Type B pancreatic cell (in vitro differentiated cells): ENCODE measurements around the gene COL23A1. TPM values are rescaled to one million over a fixed set of nuclear protein-coding genes. Genes with fewer than 3 reads are reported as not detected.

Experiments used
- DNase-seq: peaks from one replicate; pipeline ENCODE4 v3.0.0; 2021; ENCODE audit warnings: mixed read lengths; ENCODE audit not compliant: unreplicated experiment; ENCODE audit errors: extremely low spot score
- H3K27ac Mint-ChIP-seq: 2 replicates; pipeline ENCODE4 v1.8.0; 2021; ENCODE audit warnings: mild to moderate bottlenecking, mixed read lengths
- H3K27me3 Mint-ChIP-seq: 2 replicates; pipeline ENCODE4 v1.8.0; 2021; ENCODE audit warnings: mixed read lengths
- H3K36me3 Mint-ChIP-seq: 2 replicates; pipeline ENCODE4 v1.8.0; 2021; ENCODE audit warnings: mixed read lengths
- H3K4me1 Mint-ChIP-seq: one replicate; pipeline ENCODE4 v1.8.0; 2021; ENCODE audit warnings: mixed read lengths; ENCODE audit not compliant: unreplicated experiment
- H3K4me3 Mint-ChIP-seq: 2 replicates; pipeline ENCODE4 v1.8.0; 2021; ENCODE audit warnings: mild to moderate bottlenecking, mixed read lengths
- H3K9me3 Mint-ChIP-seq: 2 replicates; pipeline ENCODE4 v1.8.0; 2021; ENCODE audit warnings: mixed read lengths
- CTCF ChIP-seq: fragments of 200-600 bp; sonication (generic); conservative IDR thresholded peaks from 2 replicates; pipeline ENCODE4 v1.5.0; 2021; ENCODE audit warnings: antibody characterized with exemption, mild to moderate bottlenecking
- total RNA-seq: library from RNA; stranded (reverse); gene quantifications from 2 replicates; pipeline ENCODE4 v1.2.1, GENCODE V29; 2021; ENCODE audit warnings: low replicate concordance

COL23A1 gene
- total RNA-seq, 1 donor from 2014 or later = 15.5 TPM

- Mint-ChIP-seq H3K27ac (no peak overlapping the region), H3K4me3 (no peak overlapping the region), H3K9me3 (no peaks in the 10 kb centered on the region), H3K27me3 (no peaks in the 10 kb centered on the region), H3K4me1 (no peaks in the 10 kb centered on the region), H3K36me3 (no peaks in the 10 kb centered on the region)
- no peak for DNase-seq
- TF ChIP-seq CTCF = no peak
Measured at GRCh38 chr5:178249191-178249989, 340.8 kb downstream of the COL23A1 start.

GRCh38 chr5:178248750-178249149 lies 341.4 kb downstream of the COL23A1 start:
- H3K9me3 Mint-ChIP-seq = no peaks in the 10 kb centered on the region
- no peaks in the 10 kb centered on the region for H3K4me1 Mint-ChIP-seq

GRCh38 chr5:178247481-178248456 lies 342.4 kb downstream of the COL23A1 start:
- Mint-ChIP-seq H3K27ac (no peak overlapping the region), H3K27me3 (no peaks in the 10 kb centered on the region), H3K4me1 (no peaks in the 10 kb centered on the region), H3K9me3 (no peaks in the 10 kb centered on the region), H3K36me3 (no peaks in the 10 kb centered on the region), H3K4me3 (no peak overlapping the region)
- DNase-seq = no peak
- no peak for TF ChIP-seq CTCF

More at GRCh38 chr5:178248750-178249149, 341.4 kb downstream of the COL23A1 start:
- H3K27ac Mint-ChIP-seq = no peak overlapping the region
- no peak for DNase-seq
- TF ChIP-seq CTCF = no peak
- no peaks in the 10 kb centered on the region for H3K27me3 Mint-ChIP-seq
- no peak overlapping the region for H3K4me3 Mint-ChIP-seq
- H3K36me3 Mint-ChIP-seq = no peaks in the 10 kb centered on the region

- H3K4me1 Mint-ChIP-seq = no peaks in the 10 kb centered on the region
- no peak overlapping the region for H3K27ac Mint-ChIP-seq
- H3K4me3 Mint-ChIP-seq = no peak overlapping the region
- H3K36me3 Mint-ChIP-seq = no peaks in the 10 kb centered on the region
- H3K9me3 Mint-ChIP-seq = no peaks in the 10 kb centered on the region
- H3K27me3 Mint-ChIP-seq = peaks cover 3% of the 10 kb centered on the region
- DNase-seq = no peak
- no peak for TF ChIP-seq CTCF
Measured at GRCh38 chr5:178246624-178247279, 343.4 kb downstream of the COL23A1 start.

GRCh38 chr5:178245389-178245788 lies 344.8 kb downstream of the COL23A1 start:
- Mint-ChIP-seq H3K36me3 (no peaks in the 10 kb centered on the region), H3K27ac (no peak overlapping the region), H3K9me3 (no peaks in the 10 kb centered on the region), H3K27me3 (peaks cover 3% of the 10 kb centered on the region), H3K4me1 (no peaks in the 10 kb centered on the region), H3K4me3 (no peak overlapping the region)
- no peak for DNase-seq
- no peak for TF ChIP-seq CTCF
